Sigmoid colon (tissue), 4 donors: ENCODE measurements around the gene CPEB3.

Source experiments
- POLR2A ChIP-seq, 2 donors: fragments of 450-650 bp; IDR thresholded peaks; one replicate each; pipeline ENCODE4 v1.6.1; 2016; ENCODE audit warnings: antibody characterized with exemption in 2 of 2, mild to moderate bottlenecking in 2 of 2, moderate library complexity in 2 of 2
- POLR2AphosphoS5 ChIP-seq, 4 donors: sonication (generic); formaldehyde crosslinking; IDR thresholded peaks; one replicate each; pipeline ENCODE4 v1.6.1; 2017; ENCODE audit warnings: antibody characterized with exemption in 4 of 4
- TF ChIP-seq, protein P1 (sequence below), 4 experiments: fragments of 450-650 bp in 3 of 4; fragments of 200-600 bp in 1 of 4; IDR thresholded peaks; one replicate each; pipeline ENCODE4 v1.5.1; 2016 to 2019; ENCODE audit warnings: antibody characterized with exemption in 4 of 4, mild to moderate bottlenecking in 3 of 4, moderate library complexity in 2 of 4

DNA sequence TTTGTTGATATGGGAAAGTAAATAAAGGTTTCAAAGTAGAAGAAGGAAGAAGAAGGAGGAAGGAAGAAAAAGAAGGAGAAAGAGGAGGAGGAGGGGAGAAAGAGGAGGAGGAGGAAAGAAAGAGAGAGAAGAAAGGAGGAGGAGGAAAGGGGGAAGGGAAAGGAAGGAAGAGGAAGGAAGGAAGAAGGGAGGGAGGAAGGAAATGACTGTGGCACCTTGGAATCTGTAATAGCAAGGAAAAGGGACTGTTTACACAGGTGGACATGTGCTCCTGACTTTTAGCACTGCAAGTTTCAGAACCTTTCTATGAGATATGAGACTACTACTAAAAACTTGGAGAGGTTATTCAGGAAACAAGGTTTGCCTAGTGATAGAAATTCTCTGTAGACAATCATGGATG lies 214.2 kb downstream of the CPEB3 start:
- TF ChIP-seq, protein P1, sequence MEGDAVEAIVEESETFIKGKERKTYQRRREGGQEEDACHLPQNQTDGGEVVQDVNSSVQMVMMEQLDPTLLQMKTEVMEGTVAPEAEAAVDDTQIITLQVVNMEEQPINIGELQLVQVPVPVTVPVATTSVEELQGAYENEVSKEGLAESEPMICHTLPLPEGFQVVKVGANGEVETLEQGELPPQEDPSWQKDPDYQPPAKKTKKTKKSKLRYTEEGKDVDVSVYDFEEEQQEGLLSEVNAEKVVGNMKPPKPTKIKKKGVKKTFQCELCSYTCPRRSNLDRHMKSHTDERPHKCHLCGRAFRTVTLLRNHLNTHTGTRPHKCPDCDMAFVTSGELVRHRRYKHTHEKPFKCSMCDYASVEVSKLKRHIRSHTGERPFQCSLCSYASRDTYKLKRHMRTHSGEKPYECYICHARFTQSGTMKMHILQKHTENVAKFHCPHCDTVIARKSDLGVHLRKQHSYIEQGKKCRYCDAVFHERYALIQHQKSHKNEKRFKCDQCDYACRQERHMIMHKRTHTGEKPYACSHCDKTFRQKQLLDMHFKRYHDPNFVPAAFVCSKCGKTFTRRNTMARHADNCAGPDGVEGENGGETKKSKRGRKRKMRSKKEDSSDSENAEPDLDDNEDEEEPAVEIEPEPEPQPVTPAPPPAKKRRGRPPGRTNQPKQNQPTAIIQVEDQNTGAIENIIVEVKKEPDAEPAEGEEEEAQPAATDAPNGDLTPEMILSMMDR (IDR thresholded peaks at IDR 0.05): no peak
- no peak for TF ChIP-seq POLR2A (IDR thresholded peaks at IDR 0.05)
- TF ChIP-seq POLR2AphosphoS5 (IDR thresholded peaks at IDR 0.05): no peak
